Esophagus (tissue), 2 donors: ENCODE measurements around the gene FNDC4. TPM values are rescaled to one million over a fixed set of nuclear protein-coding genes. Genes with fewer than 3 reads are reported as not detected.
"Not testable (repeated sequence)": the region's sequence is repeated elsewhere in the genome, so short reads cannot be mapped to it uniquely, and the experiment has no call there.

Source experiments
- H3K27ac ChIP-seq, 2 donors: one replicate each; pipeline ENCODE4 v1.5.1; 2013; ENCODE audit warnings: low read depth in 2 of 2, mild to moderate bottlenecking in 2 of 2, inconsistent platforms in 1 of 2, low read length in 1 of 2, moderate library complexity in 1 of 2
- H3K27me3 ChIP-seq, 2 donors: one replicate each; pipeline ENCODE4 v1.6.1; 2013; ENCODE audit warnings: low read length in 2 of 2, control low read depth in 1 of 2, mild to moderate bottlenecking in 1 of 2; ENCODE audit not compliant: insufficient read depth in 2 of 2, control insufficient read depth in 1 of 2
- H3K36me3 ChIP-seq, 2 donors: one replicate each; pipeline ENCODE4 v1.6.1; 2013; ENCODE audit warnings: low read length in 1 of 2; ENCODE audit not compliant: control insufficient read depth in 2 of 2, insufficient read depth in 2 of 2
- H3K4me1 ChIP-seq, 2 donors: one replicate each; pipeline ENCODE4 v1.6.1; 2013; ENCODE audit warnings: low read length in 1 of 2; ENCODE audit not compliant: control insufficient read depth in 2 of 2, insufficient read depth in 2 of 2
- H3K4me3 ChIP-seq, 2 donors: one replicate each; pipeline ENCODE4 v1.5.1; 2013; ENCODE audit warnings: low read length in 2 of 2, mild to moderate bottlenecking in 2 of 2, low read depth in 1 of 2, moderate library complexity in 1 of 2
- H3K9me3 ChIP-seq, 2 donors: one replicate each; pipeline ENCODE4 v1.6.1; 2013; ENCODE audit warnings: mild to moderate bottlenecking in 2 of 2, low read depth in 1 of 2, low read length in 1 of 2, moderate library complexity in 1 of 2; ENCODE audit not compliant: control insufficient read depth in 2 of 2, insufficient read depth in 1 of 2
- WGBS, 2 donors: extraction: QIAGEN DNeasy Blood & Tissue Kit; methylation state at CpG; one replicate each; pipeline ENCODE4 v1.1.7; 2013; 5-methylcytosine and 5-hydroxymethylcytosine counted together
- polyA plus RNA-seq, 2 donors: library from polyadenylated mRNA; stranded (reverse); fragments of 200-250 nt; gene quantifications; one replicate each; pipeline ENCODE4 v1.2.3, GENCODE V29; 2013
- donor health status: healthy with polysubstance abuse.
- donor health status: Bipolar disorder and iron deficiency.

Gene FNDC4
- 10 to 100 TPM; 22.2 to 34.0 TPM for polyA plus RNA-seq

- Histone ChIP-seq H3K27me3 (no peaks in the 10 kb centered on the region), H3K36me3 (peaks cover 0 to 3% of the 10 kb centered on the region in 2 donors), H3K27ac (peak within 1 kb of the TSS in 1 of 2 donors; percentile 34), H3K4me3 (peak within 1 kb of the TSS; percentile 61 to 67), H3K9me3 (no peaks in the 10 kb centered on the region), H3K4me1 (peaks cover 5 to 14% of the 10 kb centered on the region in 2 donors)
- 1 to 2% methylated on average over 38 to 70 of the region's 70 CpGs for WGBS, 2 donors
Observed at GRCh38 chr2:27494944-27495554, at the start of gene FNDC4. Gene FNDC4, minus strand, starts transcription at chr2:27495200. Its CDS starts 521 bp downstream, at chr2:27494679.

GRCh38 chr2:27544143-27544821 lies 49.3 kb upstream of the FNDC4 start:
- Histone ChIP-seq H3K4me3 (no peak overlapping the region), H3K4me1 (no peaks in the 10 kb centered on the region), H3K27ac (no peak overlapping the region), H3K9me3 (no peaks in the 10 kb centered on the region), H3K36me3 (no peaks in the 10 kb centered on the region), H3K27me3 (no peaks in the 10 kb centered on the region)
- 81% methylated on average over 6 of the region's 6 CpGs for WGBS, 2 donors

- H3K4me1 ChIP-seq, H3K9me3 ChIP-seq, H3K27ac ChIP-seq, H3K27me3 ChIP-seq, H3K36me3 ChIP-seq, H3K4me3 ChIP-seq: not testable (repeated sequence)
- 93% methylated on average over 16 to 25 of the region's 35 CpGs for WGBS, 2 donors
Observed at GRCh38 chr2:27539649-27540048, 44.6 kb upstream of the FNDC4 start.

GRCh38 chr2:27538839-27539450 lies 43.9 kb upstream of the FNDC4 start:
- H3K36me3 ChIP-seq, H3K4me3 ChIP-seq, H3K27me3 ChIP-seq, H3K27ac ChIP-seq, H3K4me1 ChIP-seq, H3K9me3 ChIP-seq: not testable (repeated sequence)
- WGBS, 2 donors = 48 to 56% methylated on average over 4 of the region's 6 CpGs

- H3K27ac ChIP-seq = no peak overlapping the region
- H3K9me3 ChIP-seq = no peaks in the 10 kb centered on the region
- no peaks in the 10 kb centered on the region for H3K4me1 ChIP-seq
- H3K36me3 ChIP-seq = no peaks in the 10 kb centered on the region
- 67% methylated on average over 4 of the region's 4 CpGs for WGBS, 2 donors
- no peaks in the 10 kb centered on the region for H3K27me3 ChIP-seq
- no peak overlapping the region for H3K4me3 ChIP-seq
Observed at GRCh38 chr2:27537287-27537686, 42.3 kb upstream of the FNDC4 start.

- Histone ChIP-seq H3K27ac (no peak overlapping the region), H3K36me3 (no peaks in the 10 kb centered on the region), H3K9me3 (no peaks in the 10 kb centered on the region), H3K4me3 (no peak overlapping the region), H3K27me3 (no peaks in the 10 kb centered on the region), H3K4me1 (no peaks in the 10 kb centered on the region)
- WGBS, 2 donors = 81% methylated on average over 2 of the region's 2 CpGs
Observed at GRCh38 chr2:27531983-27532382, 37.0 kb upstream of the FNDC4 start.

- Histone ChIP-seq H3K36me3 (no peaks in the 10 kb centered on the region), H3K4me3 (no peak overlapping the region), H3K4me1 (no peaks in the 10 kb centered on the region), H3K27me3 (no peaks in the 10 kb centered on the region), H3K27ac (no peak overlapping the region), H3K9me3 (no peaks in the 10 kb centered on the region)
- WGBS, 2 donors = 64 to 66% methylated on average over 3 of the region's 3 CpGs
Observed at GRCh38 chr2:27527182-27527581, 32.2 kb upstream of the FNDC4 start.

GRCh38 chr2:27522400-27522945 lies 27.5 kb upstream of the FNDC4 start:
- no peaks in the 10 kb centered on the region for H3K36me3 ChIP-seq
- no peak overlapping the region for H3K4me3 ChIP-seq
- H3K27me3 ChIP-seq = no peaks in the 10 kb centered on the region
- 92% methylated on average over 7 of the region's 7 CpGs for WGBS, 2 donors
- H3K9me3 ChIP-seq = no peaks in the 10 kb centered on the region
- H3K4me1 ChIP-seq = no peaks in the 10 kb centered on the region
- H3K27ac ChIP-seq = no peak overlapping the region

GRCh38 chr2:27520316-27520715 lies 25.3 kb upstream of the FNDC4 start:
- H3K36me3 ChIP-seq = no peaks in the 10 kb centered on the region
- H3K4me3 ChIP-seq = no peak overlapping the region
- H3K4me1 ChIP-seq = no peaks in the 10 kb centered on the region
- no peak overlapping the region for H3K27ac ChIP-seq
- H3K9me3 ChIP-seq = no peaks in the 10 kb centered on the region
- no peaks in the 10 kb centered on the region for H3K27me3 ChIP-seq
- 90 to 93% methylated on average over 2 of the region's 2 CpGs for WGBS, 2 donors
